NCI-H2196 treated with DMSO at 0.1 percent for 48 hours (cell line): ENCODE measurements around the gene RPS19.

ENCODE experiments used
- DNase-seq: peaks from one replicate; lab custom pipeline; 2025; ENCODE audit not compliant: unreplicated experiment; lab: John Stamatoyannopoulos, UW

RPS19 gene

GRCh38 chr19:41859618-41860418 lies at the start of gene RPS19:
Gene RPS19, plus strand, starts transcription at chr19:41860255. Its CDS starts 520 bp downstream, at chr19:41860775.
- DNase-seq: peak; percentile 97

GRCh38 chr19:41810301-41810700 lies 49.8 kb upstream of the RPS19 start:
- DNase-seq: no peak

GRCh38 chr19:41811036-41811435 lies 49.0 kb upstream of the RPS19 start:
- DNase-seq: no peak

- no peak for DNase-seq
These were observed 48.1 kb upstream of the RPS19 start for GRCh38 chr19:41811981-41812380.

- no peak for DNase-seq
These were observed 46.1 kb upstream of the RPS19 start for GRCh38 chr19:41813911-41814310.

GRCh38 chr19:41815301-41815700 lies 44.8 kb upstream of the RPS19 start:
- DNase-seq: no peak

GRCh38 chr19:41816761-41817160 lies 43.3 kb upstream of the RPS19 start:
- DNase-seq: no peak

- peak; percentile 67 for DNase-seq
These were observed 38.9 kb upstream of the RPS19 start for GRCh38 chr19:41821003-41821735.

- no peak for DNase-seq
These were observed 21.9 kb upstream of the RPS19 start for GRCh38 chr19:41837981-41838708.

GRCh38 chr19:41839211-41839610 lies 20.8 kb upstream of the RPS19 start:
- no peak for DNase-seq

GRCh38 chr19:41843371-41843770 lies 16.7 kb upstream of the RPS19 start:
- DNase-seq: no peak

GRCh38 chr19:41844601-41845000 lies 15.5 kb upstream of the RPS19 start, which contains the start of gene LYPD4:
Gene LYPD4, minus strand, starts transcription at chr19:41844683. Its CDS starts 5,398 bp downstream, at chr19:41839285.
- DNase-seq: no peak

GRCh38 chr19:41845001-41845050 lies 15.2 kb upstream of the RPS19 start, which contains the start of gene DMRTC2:
Gene DMRTC2, plus strand, starts transcription at chr19:41845042. Its CDS starts 2,387 bp downstream, at chr19:41847429.
- no peak for DNase-seq

GRCh38 chr19:41845051-41845590 lies 14.9 kb upstream of the RPS19 start:
- no peak for DNase-seq

GRCh38 chr19:41847351-41848105 lies 12.5 kb upstream of the RPS19 start:
- DNase-seq: no peak

GRCh38 chr19:41848666-41849065 lies 11.4 kb upstream of the RPS19 start:
- no peak for DNase-seq

- DNase-seq: no peak
These were observed 11.0 kb upstream of the RPS19 start for GRCh38 chr19:41849067-41849466.

- DNase-seq: no peak
These were observed 9.7 kb upstream of the RPS19 start for GRCh38 chr19:41850381-41850780.

GRCh38 chr19:41851456-41851855 lies 8.6 kb upstream of the RPS19 start:
- DNase-seq: no peak

- no peak for DNase-seq
These were observed 6.7 kb upstream of the RPS19 start for GRCh38 chr19:41853344-41853743.

- no peak for DNase-seq
These were observed 6.3 kb upstream of the RPS19 start for GRCh38 chr19:41853768-41854167.
